Omental fat pad (tissue), 4 donors: ENCODE results near the gene AKAP13. TPM values are rescaled to one million over a fixed set of nuclear protein-coding genes. Genes with fewer than 3 reads are reported as not detected.

ENCODE experiments used
- ATAC-seq: fragments of 150-250 bp; one replicate; pipeline ENCODE4 v1.9.1; 2016; ENCODE audit warnings: mild to moderate bottlenecking, moderate library complexity; ENCODE audit not compliant: low FRiP score
- DNase-seq: peaks from one replicate; pipeline ENCODE4 v3.0.0-alpha.2; 2019; ENCODE audit warnings: low spot score
- total RNA-seq, 4 donors: library from RNA; depleted of rRNA; stranded (reverse); fragments of >200 nt; gene quantifications; one replicate each; pipeline ENCODE4 v1.1.0, GENCODE V29; 2016
- TF ChIP-seq, protein P1 (sequence below), 3 donors: fragments of 450-650 bp; IDR thresholded peaks; one replicate each; pipeline ENCODE4 v1.5.1; 2016 to 2017; ENCODE audit warnings: antibody characterized with exemption in 3 of 3, mild to moderate bottlenecking in 3 of 3, moderate library complexity in 2 of 3

The AKAP13 gene
- total RNA-seq, 4 donors from 2014 or later = 162 to 301 (median 216) TPM

DNA sequence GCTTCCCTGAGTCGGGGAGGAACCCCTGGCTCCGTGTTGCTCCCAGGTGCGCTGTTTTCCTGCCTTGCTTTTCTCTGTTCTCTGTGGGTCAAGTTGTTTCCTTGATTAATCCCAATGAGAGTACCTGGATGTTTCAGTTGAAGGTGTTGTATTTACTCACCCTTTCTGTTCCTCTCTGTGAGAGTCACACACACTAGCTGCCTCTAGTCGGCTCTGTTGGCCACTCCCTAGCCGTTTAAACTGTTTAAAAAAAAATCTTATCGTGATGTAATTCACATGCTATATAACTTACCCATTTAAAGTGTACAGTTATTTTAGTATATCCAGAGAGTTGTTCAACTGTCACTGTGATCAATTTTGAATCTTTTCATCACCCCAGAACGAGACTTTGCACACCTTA is 74.0 kb downstream of the AKAP13 start:
- TF ChIP-seq, protein P1, sequence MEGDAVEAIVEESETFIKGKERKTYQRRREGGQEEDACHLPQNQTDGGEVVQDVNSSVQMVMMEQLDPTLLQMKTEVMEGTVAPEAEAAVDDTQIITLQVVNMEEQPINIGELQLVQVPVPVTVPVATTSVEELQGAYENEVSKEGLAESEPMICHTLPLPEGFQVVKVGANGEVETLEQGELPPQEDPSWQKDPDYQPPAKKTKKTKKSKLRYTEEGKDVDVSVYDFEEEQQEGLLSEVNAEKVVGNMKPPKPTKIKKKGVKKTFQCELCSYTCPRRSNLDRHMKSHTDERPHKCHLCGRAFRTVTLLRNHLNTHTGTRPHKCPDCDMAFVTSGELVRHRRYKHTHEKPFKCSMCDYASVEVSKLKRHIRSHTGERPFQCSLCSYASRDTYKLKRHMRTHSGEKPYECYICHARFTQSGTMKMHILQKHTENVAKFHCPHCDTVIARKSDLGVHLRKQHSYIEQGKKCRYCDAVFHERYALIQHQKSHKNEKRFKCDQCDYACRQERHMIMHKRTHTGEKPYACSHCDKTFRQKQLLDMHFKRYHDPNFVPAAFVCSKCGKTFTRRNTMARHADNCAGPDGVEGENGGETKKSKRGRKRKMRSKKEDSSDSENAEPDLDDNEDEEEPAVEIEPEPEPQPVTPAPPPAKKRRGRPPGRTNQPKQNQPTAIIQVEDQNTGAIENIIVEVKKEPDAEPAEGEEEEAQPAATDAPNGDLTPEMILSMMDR (IDR thresholded peaks at IDR 0.05) = no peak
- no peak for DNase-seq
- ATAC-seq = no peak

DNA sequence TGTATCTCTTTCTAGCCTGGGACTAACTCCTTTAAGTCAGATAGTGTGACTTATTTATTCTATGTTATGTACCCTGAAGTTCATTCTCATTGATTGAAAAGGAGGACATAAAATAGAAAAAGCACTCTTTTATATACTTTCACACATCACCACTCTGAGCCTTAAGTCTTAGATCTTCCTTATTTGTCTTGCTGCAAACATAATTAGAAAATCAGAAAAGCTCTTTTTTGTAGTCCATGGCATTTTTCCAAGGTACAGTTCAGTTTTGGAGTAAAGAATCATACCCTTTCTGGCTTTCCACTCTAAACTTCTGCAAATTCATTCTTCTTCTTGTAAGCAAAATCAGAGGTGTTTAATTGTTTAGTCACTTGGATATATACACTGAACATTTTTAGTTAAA is 75.5 kb downstream of the AKAP13 start:
- TF ChIP-seq, protein P1 (IDR thresholded peaks at IDR 0.05) = no peak
- no peak for ATAC-seq
- DNase-seq = no peak

DNA sequence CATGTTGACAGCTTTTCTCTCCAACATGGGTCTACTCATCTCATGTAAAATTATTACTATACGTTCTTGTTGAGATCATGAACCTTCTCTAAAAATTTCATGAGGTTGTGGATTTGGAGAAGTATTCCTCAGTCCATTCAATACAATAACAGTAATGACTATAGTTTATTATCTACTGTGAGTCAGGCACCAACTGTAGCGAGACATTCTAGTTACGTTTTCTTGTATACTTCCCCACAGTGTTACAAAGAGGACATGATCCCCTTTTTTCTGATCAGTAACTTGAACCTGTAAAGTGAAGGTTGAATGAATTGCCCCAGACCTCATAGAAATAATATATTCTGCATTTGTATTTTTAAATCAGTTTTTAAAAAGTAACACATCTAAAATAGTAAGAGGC is 76.4 kb downstream of the AKAP13 start:
- no peak for DNase-seq
- ATAC-seq = no peak
- TF ChIP-seq, protein P1 (IDR thresholded peaks at IDR 0.05) = no peak

DNA sequence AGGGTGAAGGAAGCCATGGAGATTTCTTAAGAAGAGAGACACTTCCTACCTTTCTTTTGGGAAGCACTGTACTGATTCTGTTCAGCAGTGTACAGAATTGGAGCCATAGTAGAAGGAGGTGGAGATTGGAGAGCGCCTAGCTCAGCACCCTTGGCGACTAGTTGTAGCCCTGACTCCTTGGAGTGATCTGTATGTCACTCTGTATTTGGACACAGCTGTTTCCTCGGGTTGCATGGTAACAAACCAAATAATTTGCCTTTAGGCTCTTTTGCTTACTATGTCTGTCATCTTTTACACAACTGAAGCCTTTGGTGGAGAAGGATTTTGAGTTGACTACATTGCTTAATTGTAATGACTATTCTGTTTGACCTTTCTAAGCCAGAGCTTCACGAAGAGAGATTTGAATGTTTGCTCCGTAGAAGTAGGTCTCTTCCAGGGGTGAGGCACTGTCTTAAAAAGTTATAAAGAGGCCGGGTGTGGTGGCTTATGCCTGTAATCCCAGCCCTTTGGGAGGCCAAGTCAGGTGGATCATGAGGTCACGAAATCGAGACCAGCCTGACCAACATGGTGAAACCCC is 77.1 kb downstream of the AKAP13 start:
- TF ChIP-seq, protein P1 (IDR thresholded peaks at IDR 0.05) = no peak
- DNase-seq (no peak), ATAC-seq (no peak)

DNA sequence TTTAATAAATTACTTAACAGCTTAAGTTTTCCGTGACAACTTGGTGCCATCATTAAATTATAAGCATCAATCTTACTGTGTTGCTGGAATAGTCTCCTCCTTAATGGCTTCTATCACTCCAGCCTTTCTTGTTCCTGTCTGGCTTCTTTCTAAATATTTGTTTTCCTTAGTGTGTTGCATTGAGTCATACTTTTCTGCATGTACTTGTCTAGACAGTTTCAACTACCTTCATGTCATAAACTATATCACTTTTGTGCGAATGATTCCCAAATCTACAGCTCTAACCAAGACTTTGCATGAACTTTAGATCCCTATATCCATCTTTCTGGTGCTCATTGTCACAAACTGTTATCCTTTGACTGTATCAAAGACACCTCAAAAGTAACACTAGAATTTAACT is 78.4 kb downstream of the AKAP13 start:
- TF ChIP-seq, protein P1 (IDR thresholded peaks at IDR 0.05) = no peak
- DNase-seq = no peak
- ATAC-seq = no peak

DNA sequence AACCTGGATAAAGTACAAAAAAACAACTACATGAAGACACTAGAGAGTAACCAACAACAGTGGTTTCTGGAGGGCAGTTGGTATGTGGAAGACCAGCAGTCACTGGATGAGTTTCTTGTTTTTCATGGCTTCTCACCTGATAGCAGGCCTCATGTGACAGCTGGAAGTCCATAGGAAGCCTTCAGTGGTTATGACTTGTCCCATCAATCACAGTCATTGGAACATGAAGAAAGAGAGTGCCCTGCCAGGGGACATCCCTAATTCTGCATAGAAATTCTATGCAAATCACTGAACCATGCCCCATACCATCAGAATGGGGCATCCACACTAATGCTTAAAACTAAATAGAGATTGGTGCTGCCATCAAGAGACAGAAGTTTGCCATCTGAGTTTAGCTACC is 81.6 kb downstream of the AKAP13 start:
- ATAC-seq (no peak), DNase-seq (no peak)
- TF ChIP-seq, protein P1 (IDR thresholded peaks at IDR 0.05) = no peak

DNA sequence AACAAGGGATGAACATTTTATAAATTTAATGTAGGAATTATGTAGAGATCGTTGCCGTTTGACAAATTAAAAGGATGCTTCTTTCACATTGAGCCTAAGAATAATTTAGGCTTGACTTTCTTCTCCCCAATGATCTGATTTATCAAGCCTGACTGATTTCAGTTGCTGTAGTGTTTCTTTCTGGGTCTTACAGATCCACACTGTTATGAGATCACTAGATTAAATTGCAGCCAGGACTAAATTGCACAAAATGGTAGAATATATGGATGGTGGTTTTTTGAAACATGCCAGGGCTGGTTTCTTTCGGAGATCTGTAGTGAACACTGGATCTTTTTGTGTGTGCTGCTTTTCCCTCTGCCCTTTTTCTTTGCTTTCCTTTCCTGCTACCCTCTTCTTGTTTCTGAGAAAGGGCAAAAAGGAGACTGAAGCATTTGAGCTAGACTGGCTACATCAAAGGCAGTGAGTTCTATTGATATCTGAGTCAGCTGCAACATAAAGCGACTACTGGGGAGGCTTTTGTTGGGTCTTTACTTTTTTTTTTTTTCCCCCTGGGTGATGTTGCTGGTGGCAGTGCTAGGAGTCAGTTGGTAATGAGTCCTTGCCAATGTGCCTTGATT is 83.0 kb downstream of the AKAP13 start:
- no peak for ATAC-seq
- TF ChIP-seq, protein P1 (IDR thresholded peaks at IDR 0.05) = no peak
- no peak for DNase-seq
